OCI-LY3 (cell line): ENCODE measurements around the gene ST6GALNAC2.

Experiments used
- CTCF ChIP-seq: fragments of 200-600, 300-600 bp; sonication (generic); IDR thresholded peaks from 2 replicates; pipeline ENCODE4 v1.5.1; 2014; ENCODE audit warnings: antibody characterized with exemption, low read length, low read depth
- EZH2phosphoT487 ChIP-seq: fragments of 200-600 bp; shearing (Covaris generic); IDR thresholded peaks from 2 replicates; pipeline ENCODE4 v1.6.1; 2018; ENCODE audit warnings: antibody characterized with exemption, mixed run types, low read depth

GRCh38 chr17:76530811-76531485, 54.7 kb downstream of the ST6GALNAC2 start:
- TF ChIP-seq CTCF = no peak
- no peak for TF ChIP-seq EZH2phosphoT487
